DMS53 treated with DMSO at 0.1 percent for 48 hours (cell line): ENCODE data around the gene TMEM121.

ENCODE experiments used
- DNase-seq: peaks from one replicate; lab custom pipeline; 2025; ENCODE audit not compliant: unreplicated experiment; lab: John Stamatoyannopoulos, UW

TMEM121 gene

DNA sequence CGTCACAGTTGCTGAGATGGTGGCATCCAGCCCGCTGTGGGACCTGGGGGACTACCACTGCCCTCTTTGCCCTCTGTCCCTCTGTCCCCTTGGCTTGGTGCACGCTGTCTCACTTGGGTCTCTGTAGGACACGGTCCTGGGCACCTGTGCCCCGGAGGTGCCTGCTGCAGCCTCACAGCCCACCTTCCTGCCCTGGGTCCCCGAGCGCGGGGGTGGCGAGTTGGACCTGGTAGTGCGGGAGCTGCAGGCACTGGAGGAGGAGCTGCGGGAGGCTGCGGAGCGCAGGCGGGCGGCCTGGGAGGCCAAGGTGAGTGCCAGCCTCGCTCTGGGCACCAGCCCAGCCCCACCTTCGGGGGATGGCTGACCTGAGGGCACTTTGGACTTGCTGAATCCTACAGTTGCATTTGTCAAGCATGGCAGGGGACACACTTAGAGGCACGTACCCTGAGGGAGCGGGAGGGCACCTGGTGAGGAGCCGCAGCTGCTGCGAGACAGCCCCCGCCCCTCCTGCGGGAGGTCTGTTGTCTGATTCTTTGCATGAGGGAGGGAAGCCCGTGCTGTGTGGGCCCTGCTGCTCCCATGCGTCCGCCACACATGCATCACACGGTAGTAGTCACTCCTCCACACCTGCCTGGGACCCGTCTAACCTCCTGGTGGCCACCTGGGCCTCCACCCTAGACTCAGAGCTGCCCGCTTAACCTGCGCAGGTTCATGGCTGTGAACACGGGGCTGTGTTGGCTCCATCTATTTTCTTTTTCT is 28.5 kb upstream of the TMEM121 start:
- DNase-seq, result no peak

DNA sequence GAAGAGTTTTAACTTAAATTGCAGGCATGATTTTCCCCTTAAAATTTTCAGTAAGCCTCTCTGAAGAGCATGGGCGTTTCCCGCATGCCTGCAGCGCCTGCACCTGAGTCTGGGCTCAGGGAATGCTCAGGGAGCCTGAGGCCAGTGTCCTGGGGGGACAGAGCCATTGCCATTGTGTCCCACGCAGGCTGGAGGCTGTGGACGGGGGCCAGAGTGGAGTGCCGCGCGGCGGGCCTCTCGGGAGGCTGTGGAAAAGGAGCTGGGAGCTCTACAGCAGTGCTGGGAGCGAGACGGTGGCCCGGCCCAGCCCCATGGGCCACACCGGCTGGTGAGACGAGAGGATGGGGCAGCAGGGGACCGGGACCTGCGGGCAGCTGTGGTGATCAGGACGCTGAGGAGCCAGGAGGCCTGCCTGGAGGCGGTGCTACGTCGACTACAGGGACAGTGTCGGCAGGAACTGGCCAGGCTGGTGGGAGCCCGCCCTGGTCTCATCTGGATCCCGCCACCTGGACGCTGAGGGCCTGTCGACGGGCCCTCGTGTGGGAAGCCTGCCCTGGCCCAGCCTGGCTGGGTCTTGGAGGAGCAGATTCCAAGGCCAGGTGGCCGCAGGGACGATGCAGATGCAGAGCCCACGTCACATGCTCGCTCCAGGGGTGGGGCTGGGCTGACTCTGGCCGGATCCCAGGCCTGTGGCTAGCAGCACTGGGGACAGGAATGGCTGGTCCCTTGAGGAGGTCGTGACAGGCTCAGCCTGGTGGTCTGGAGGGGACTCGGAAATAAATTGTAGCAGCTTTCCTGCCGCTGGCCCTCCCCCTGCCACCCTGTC is 27.7 kb upstream of the TMEM121 start:
- DNase-seq, result no peak

DNA sequence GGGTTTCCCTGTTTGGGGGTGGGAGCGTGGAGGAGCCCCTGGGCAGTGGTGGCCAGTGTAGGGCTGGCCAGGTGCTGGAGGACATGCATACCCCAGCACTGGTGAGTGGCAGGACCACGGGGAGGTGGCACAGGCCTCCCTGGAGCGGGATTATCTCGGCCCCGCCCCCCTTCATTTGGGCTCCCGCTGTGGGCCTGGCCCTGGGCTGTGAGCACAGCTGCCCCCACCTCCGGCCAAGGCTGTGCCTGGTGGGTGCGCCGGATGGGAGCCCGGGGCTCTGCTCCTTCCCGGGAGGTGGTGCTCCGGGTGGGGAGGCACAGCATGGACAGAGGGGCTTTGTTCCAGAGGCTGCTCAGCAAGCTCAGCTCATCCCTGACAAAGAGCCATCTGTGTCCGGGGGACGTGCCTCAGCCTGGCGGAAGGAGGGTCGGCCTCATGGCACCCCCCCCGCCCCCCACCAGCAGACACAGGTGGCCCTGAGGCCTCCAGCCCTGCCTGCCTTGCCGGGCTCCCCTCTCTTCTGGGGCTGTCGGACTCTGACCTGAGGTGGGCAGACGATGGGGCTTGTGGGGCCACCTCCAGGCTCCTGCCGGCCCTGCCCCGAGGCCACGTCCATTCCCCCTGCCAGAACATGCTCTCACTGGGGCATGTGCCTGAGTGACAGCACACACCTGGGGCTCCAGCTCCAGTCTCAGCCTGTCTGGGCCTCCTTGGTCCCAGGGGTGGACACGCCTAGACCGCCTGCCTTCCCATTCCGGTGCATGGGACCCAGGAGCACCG is 26.9 kb upstream of the TMEM121 start:
- no peak for DNase-seq

DNA sequence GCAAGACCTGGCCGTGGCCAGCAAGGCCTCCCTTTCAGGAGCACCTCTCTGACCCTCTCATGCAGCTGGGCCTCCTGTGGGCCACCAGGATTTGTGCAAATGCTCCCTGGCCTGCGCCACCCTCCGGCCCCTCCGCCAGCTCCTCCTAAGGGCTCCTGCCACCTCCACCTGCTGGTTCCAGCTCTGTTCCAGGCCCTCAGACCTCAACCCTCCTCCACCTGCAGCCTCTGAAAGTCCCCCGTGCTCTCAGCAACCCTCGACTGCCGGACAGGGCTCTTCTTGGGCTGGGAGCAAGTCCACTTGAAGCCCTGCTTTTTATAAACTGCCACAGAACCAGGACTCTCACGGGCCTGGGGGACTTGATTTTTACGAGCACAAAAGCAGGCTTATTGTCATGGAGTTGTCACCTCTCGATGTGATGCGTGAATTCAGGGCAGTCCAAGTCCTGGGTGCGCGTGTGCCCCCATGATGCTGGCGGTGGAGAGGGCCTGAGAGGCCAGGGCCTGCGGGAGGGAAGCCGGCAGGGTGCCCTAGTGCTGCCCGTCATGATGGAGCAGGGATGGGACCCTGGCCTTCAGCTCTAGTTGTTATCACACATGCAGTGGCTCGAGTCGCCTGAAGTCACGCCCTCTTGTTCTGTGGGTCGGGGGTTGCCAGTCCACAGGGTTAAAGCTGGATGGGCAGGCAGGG is 26.2 kb upstream of the TMEM121 start:
- DNase-seq, result no peak

DNA sequence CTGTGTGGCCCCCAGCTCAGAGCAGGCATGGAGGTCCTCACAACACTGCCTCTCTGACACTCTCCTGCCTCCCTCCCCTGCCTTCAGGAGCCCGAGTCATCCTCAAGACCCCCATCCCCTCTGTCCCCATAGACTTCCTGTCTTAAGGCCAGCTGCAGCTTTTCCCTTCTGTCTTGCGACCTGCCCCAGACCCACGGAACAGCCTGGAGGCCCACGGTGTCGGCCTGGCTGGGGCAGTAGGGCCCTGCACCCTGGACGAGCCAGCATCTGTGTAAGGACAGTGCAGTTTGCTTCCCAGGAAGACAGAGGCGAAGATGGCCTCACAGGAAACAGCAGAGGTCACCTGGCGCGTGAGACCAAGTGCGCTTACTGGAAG is 25.7 kb upstream of the TMEM121 start:
- no peak for DNase-seq

DNA sequence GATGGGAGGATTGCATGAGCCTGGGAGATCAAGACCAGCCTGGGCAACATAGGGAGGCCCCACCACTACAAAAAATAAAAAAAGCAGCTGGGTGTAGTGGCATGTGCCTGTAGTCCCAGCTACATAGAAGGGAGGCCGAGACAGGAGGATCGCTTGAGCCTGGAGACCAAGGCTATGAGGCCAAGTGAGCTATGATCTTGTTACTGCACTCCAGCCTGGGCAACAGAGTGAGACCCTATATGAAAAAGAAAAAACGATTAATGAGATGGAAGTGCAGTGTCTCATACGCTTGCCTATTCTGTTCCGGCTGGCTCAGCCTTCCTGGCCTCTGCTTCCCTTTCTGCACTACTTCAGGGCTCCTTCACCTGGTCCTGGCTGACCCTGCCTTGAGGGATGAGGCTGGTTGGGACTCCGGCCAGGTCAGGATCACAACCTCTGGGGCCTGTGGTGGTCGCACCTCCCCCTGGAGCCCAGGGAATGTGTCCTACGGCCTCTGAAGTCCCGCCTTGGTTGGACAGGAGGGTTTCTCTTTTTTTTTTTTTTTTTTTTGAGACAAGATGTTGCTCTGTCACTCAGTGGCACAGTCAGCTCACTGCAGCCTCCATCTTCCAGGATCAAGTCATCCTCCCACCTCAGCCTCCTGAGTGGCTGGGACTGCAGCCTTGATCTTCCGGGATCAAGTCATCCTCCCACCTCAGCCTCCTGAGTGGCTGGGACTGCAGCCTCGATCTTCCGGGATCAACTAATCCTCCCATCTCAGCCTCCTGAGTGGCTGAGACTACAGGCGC is 24.7 kb upstream of the TMEM121 start:
- DNase-seq, result no peak

DNA sequence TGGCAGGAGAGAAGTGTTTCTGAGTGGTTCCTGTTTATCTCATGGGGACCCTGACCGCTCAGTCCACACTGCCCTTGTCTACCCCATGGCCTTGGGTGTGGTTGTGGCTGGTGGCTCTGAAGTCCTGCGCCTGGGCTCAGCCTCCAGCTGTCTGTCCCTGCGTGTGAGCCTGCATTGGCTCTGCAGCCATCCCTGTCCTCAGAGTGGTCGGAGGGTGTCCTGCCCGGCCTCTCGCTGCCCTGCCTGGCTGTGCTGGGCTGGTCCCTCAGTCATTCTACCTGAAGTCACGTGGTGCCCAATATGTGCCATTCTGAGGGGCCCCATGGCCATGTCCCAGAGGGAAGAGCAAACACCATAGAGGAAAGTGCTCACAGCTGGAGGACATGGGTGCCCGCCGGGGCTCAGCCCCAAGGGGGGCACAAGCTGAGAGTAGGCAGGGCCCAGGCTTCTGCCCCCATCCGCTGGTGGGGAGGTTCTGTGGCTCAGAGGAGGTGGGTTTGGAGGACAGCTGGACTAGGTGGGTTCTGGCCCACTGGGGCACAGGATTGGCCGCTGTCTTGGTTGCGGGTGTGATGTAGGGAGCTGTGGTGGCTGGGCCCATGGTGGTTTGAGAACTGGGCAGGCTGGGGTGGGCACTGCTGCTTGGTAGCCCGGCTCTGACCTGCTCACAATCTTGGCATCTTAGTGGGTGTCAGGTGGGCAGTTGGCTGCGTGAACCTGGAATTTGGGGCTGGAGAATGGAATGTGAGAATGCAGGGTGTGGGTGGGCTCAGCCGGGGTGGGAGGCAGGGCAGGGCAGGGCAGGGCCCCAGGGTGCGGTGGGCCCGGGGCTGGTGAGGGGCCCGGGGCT is 23.7 kb upstream of the TMEM121 start:
- no peak for DNase-seq

DNA sequence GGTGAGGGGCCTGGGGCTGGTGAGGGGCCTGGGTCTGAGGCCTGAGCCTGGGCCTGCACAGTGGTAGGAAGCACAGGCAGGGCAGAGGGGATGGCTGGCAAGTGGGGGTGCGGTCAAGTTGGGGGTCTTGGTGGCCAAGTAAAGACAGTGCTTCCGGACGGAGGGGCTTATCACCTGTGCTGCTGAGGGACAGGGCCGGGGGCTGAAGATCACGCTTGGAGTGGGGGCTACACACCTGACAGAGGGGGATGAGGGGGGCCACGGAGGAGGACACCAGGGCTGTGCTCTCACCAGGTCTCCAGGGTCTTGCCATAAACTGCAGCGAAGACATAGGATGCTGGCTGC is 23.1 kb upstream of the TMEM121 start:
- DNase-seq, result no peak

DNA sequence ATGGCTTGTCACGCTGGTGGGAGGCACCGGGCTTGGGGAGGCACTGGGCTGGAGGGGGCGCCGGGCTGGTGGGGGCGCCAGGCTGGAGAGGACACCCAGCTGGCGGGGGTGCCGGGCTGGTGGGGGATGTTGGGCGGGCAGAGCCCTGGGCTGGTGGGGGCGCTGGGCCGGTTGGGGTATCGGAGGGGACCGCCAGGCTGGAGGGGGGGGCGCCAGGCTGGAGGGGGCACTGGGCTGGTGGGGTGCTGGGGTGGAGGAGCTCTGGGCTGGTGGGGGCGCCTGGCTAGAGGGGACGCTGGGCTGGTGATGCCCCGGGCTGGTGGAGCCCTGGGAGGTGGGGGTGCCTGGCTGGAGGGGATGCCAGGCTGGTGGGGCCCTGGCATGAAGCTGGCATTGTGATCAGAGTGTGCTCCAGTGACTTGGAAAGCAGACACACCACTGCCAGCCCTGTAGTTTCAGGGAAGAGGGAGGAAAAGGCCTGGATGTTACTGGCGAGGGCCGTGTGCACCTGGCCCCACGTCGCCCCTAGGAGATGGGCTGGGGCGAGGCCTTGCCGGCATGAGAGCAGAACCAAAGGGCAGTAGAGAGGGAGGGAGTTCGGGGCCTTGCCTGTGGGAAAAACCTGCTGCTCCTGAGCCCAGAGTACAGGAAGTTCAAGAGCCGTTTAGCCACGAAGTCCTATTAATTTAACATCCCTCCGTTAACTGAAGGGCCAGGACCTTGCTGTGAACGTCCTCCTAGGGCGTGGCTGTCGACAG is 22.3 kb upstream of the TMEM121 start:
- DNase-seq, result no peak

DNA sequence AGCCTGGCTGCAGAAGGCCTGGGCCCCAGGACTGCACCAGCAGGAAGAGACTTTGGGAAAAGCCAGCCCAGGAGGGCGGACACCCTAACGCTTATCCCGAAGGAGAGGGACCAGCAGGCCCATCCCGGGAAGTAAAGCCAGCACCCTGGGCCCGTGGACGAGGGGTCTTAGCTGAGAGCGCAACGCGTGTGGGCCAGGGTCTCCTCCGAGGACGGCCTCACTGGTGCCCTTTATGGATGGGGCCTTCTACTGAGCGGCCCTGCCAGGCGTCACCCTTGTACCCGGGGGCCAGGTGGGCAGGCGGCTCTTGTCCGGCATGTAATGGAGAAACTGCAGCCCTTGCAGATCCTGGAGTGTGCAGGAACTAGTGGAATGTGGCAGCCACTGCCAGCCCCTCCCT is 21.3 kb upstream of the TMEM121 start:
- DNase-seq, result no peak

DNA sequence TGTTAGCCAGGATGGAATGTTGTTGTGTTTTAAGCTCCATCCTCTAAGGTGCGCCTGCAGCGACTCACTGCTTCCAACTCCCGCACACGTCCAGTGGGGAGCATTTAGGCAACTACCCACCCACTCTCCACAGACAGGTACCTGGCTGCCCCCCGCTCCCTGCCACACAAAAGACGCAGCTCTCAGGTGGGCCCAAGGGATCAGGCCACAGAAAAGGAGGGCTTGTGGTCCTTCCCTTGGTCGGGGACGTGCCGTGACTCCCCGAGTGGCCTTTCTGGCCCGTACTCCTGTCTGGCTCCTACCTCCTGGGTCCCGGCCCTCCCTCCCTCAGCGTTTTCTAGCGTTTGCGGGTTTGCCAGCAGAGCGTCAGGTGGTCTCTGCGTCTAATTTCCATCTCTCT is 19.1 kb upstream of the TMEM121 start:
- no peak for DNase-seq

DNA sequence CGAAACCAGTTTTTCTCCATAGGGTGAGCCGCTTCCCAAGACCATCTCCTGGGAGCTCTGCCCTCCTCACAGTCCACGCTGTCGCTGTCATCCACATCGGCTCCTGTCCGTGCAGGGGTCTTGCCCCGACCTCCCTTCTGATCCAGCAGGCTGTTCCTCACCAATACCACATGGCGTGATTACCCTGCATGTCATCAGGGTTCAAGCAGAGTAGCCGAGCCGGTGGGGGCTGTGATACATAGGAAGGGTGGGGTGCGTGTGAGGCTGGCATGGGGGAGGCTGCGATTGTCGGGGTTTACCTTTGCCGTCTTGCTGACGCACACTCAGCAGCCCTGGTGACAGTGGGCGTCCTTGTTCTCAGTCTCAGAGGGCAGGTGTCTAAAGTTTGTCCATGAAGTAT is 18.3 kb upstream of the TMEM121 start:
- DNase-seq, result no peak

DNA sequence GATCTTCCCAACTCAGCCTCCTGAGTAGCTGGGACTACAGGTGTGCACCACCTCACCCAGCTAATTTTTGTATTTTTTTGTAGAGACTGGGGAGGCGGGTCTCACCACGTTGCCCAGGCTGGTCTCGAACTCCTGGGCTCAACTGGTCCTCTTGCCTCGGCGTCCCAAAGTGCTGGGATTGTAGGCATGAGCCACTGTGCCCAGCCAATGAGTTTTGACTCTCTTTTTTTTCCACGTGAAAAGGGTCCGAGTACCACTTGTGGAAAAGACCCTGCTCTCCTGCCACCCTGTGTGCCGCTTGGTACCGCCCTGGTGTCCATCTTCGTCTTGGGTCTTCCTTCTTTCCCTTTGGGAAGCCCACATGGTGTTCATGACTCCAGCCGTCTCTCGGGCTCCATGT is 17.8 kb upstream of the TMEM121 start:
- DNase-seq, result no peak

DNA sequence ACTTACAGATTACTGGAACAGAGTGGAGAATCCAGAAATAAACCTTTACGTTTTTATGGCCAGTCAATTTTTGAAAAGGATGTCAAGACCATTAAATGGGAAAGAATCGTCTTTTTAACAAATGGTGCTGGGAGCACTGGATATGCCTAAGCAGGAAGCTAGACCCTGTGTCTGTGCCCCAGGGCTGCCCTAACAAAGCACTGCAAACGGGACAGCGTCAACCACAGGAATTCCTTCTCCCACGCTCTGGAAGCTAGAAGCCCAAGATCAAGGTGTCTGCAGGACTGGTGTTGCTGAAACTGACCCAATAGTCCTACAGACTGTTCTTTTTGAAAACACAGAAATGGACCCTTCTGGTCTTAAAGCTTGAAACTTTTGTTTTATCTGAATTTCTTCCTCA is 9.3 kb upstream of the TMEM121 start:
- no peak for DNase-seq

DNA sequence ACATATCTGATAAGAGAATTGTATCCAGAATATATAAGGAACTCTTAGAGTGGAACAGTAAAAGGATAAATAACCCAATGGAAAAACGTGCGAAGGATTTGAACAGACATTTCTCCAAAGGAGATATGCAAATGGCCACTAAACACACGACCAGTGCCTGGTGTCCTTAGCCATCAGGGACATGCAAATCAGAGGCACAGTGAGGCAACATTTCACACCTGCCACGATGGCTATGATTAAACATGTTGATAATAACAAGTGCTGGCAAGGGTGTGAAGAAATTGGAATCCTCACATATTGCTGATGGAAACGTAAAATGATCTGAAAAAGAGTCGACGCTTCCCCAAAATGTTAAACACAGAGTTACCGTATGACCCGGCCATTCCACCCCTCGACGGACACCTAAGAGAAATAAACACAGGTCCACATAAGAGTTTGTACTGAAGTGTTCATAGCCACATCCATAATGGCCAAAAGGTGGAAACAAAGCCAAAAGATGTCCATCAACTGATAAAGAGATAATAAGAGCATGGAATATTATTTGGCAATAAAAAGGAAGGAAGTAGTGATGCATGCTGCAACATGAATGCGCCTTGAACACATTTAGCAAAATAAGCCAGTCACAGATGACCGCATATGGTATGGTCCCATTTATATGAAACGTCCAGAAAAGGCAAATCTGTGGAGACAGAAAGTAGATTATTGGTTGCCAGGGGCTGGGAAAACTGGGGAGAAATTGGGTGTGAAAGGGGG is 6.3 kb upstream of the TMEM121 start:
- no peak for DNase-seq

DNA sequence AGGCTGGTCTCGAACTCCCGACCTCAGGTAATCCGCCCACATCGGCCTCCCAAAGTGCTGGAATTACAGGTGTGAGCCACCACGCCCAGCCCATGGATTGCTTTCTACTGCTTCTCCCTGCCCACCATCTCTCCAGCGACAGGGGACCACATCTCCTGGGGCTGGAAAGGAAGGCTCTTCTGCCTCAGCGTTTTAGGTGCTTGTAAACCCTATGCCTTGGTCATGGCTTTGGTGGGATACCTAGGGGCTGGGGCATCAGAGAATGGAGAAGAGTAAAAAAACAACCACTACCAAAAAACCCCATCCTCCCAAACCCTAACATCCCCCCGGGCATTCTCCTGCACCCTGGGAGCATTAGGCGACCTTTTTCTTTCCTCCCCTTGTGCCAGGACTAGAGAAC is 1.1 kb upstream of the TMEM121 start:
- no peak for DNase-seq

DNA sequence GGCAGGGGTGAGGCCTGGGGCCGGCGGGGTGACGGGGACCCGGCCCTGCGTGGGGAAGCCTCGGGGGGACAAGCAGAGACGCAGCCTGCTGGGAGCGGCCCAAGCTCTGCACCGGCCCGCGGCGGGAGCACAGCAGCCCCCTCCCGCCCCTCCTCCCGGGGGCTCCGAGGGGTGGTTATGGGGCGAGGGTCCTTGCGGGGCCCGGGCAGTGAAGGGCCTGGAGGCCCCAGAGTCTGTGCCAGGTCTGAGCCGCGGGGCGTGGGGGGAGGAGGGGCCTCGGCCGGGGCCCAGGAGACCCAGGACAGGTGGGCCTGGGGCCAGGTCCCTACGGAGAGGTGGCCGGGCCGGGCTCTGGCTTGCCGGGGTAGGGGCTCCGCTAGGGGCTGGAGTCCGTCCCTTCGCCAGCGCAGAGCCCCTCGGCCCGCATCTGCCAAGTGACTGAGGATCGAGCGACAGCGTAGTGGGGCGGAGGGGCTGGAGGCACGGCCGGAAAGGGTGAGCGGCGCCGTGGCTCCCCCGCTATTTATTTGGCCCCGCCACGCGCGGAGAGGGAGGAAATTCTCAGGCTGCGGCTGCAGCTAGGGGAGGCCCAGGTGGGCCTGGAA is 495 bp downstream of the TMEM121 start:
- DNase-seq, result no peak

DNA sequence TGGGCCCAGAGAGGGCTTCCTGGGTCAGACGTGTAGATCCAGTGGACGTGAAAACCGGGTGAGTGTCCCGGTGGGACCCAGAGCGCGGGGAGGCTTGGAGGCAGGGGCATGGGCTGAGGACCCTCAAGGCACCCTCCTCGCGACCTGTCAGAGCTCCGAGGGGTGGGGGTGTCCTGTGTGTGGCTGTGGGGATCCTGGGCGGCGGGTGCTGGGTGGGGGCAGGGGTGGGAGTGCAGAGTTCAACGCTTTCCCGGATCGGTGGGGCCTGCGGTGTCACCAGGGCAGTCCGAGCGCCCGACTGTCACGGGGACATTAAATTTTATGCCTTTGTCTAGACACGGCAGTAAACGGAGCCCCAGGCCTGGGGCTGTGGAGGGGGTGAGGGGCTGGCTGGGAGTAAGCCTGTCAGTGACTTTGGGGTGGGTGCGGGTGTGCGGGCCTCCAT is 1.0 kb downstream of the TMEM121 start:
- no peak for DNase-seq
